K562 (cell line): Measurements from ENCODE around the gene ENDOV. TPM values are rescaled to one million over a fixed set of nuclear protein-coding genes. Genes with fewer than 3 reads are reported as not detected.

ENCODE experiments used
- ATAC-seq: fragments of 200-7000 bp; cut with Tn5 transposase; 3 replicates; pipeline ENCODE4 v1.9.1; 2020; ENCODE audit warnings: moderate library complexity
- BruUV-seq: library from RNA; stranded (reverse); fragments of 400-500 nt; replicated peaks from 2 replicates; lab custom pipeline; 2021; lab: Mats Ljungman, UMichigan
- CTCF ChIA-PET: fragments of 300-600 bp; formaldehyde crosslinking; extraction: SDS; loops from one replicate; lab custom pipeline; 2021; ENCODE audit warnings: low intra/inter-chr PET ratio; lab: Yijun Ruan, JAX
- POLR2A ChIA-PET: fragments of 300-600, 350-650 bp; sonication (Branson Sonifier 250); formaldehyde crosslinking; extraction: SDS; loops from one replicate; lab custom pipeline; 2021; ENCODE audit warnings: antibody characterized with exemption, inconsistent platforms; lab: Yijun Ruan, JAX
- DNase-seq, 4 experiments: peaks; one replicate each; pipeline versions ENCODE4 v3.0.0 to v3.0.0-alpha.2; 2011 to 2018; ENCODE audit warnings: low spot score in 3 of 4, mixed read lengths in 3 of 4; ENCODE audit errors: extremely low read depth in 1 of 4
- FAIRE-seq: peaks from 2 replicates; lab custom pipeline; 2011; peaks lifted over from hg19 to GRCh38; lab: Jason Lieb, UNC
- H2AFZ ChIP-seq: 2 replicates; pipeline ENCODE4 v1.6.0; 2011; ENCODE audit warnings: low read depth, low read length, control low read depth, inconsistent platforms
- H3K27ac ChIP-seq: fragments of 200-600 bp; 3 replicates; pipeline ENCODE4 v1.8.0; 2011; ENCODE audit warnings: low read depth, mild to moderate bottlenecking, control low read depth, inconsistent platforms, low read length, moderate library complexity, mixed read lengths; ENCODE audit errors: extremely low read depth
- H3K27me3 ChIP-seq, 2 experiments: fragments of 300-600 bp in 1 of 2; 2 replicates in 1 of 2; 3 replicates in 1 of 2; pipeline versions ENCODE4 v1.6.0 to v1.8.0; 2011; ENCODE audit warnings: inconsistent platforms in 2 of 2, low read length in 2 of 2, mild to moderate bottlenecking in 1 of 2, mixed read lengths in 1 of 2, moderate library complexity in 1 of 2; ENCODE audit not compliant: control insufficient read depth in 2 of 2, insufficient read depth in 2 of 2
- H3K36me3 ChIP-seq: fragments of 300-600 bp; 3 replicates; pipeline ENCODE4 v1.8.0; 2011; ENCODE audit warnings: mild to moderate bottlenecking, low read length, inconsistent platforms; ENCODE audit not compliant: control insufficient read depth, insufficient read depth
- H3K4me1 ChIP-seq, 2 experiments: fragments of 200-600 bp in 1 of 2; replicated peaks in 1 of 2; 2 replicates in 1 of 2; 3 replicates in 1 of 2; pipeline versions ENCODE4 v1.5.1 to v1.8.0; 2011; ENCODE audit warnings: inconsistent platforms in 2 of 2, low read length in 2 of 2, mild to moderate bottlenecking in 1 of 2, mixed read lengths in 1 of 2, moderate library complexity in 1 of 2; ENCODE audit not compliant: control insufficient read depth in 2 of 2, insufficient read depth in 2 of 2
- H3K4me2 ChIP-seq: 2 replicates; pipeline ENCODE4 v1.6.1; 2011; ENCODE audit warnings: low read length, control low read depth, inconsistent platforms, mixed read lengths; ENCODE audit not compliant: insufficient read depth
- H3K4me3 ChIP-seq: fragments of 200-600 bp; sonication (generic), shearing (Covaris generic); 2 replicates; pipeline ENCODE4 v1.5.1; 2016; ENCODE audit warnings: control low read depth, inconsistent platforms
- H3K79me2 ChIP-seq: fragments of 200-600 bp; 3 replicates; pipeline ENCODE4 v1.8.0; 2011; ENCODE audit warnings: low read length, inconsistent platforms; ENCODE audit not compliant: control insufficient read depth, insufficient read depth
- H3K9ac ChIP-seq, 2 experiments: 2 replicates each; pipeline versions ENCODE4 v1.6.0 to v1.6.1; 2011; ENCODE audit warnings: low read depth in 2 of 2, low read length in 2 of 2, control low read depth in 1 of 2, inconsistent platforms in 1 of 2, mild to moderate bottlenecking in 1 of 2, mixed read lengths in 1 of 2; ENCODE audit not compliant: insufficient read depth in 1 of 2
- H3K9me1 ChIP-seq: one replicate; pipeline ENCODE4 v1.6.0; 2011; ENCODE audit warnings: inconsistent platforms, mild to moderate bottlenecking, low read length, moderate library complexity; ENCODE audit not compliant: control insufficient read depth, insufficient read depth
- H3K9me3 ChIP-seq: replicated peaks from 2 replicates; pipeline ENCODE4 v1.5.1; 2011; ENCODE audit warnings: low read depth, low read length, inconsistent platforms; ENCODE audit not compliant: control insufficient read depth, insufficient read depth
- H4K20me1 ChIP-seq: replicated peaks from 2 replicates; pipeline ENCODE4 v1.6.1; 2011; ENCODE audit warnings: low read length, inconsistent platforms, mixed read lengths; ENCODE audit not compliant: control insufficient read depth, insufficient read depth
- CBFA2T2 ChIP-seq: fragments of 450-650 bp; conservative IDR thresholded peaks from 2 replicates; pipeline ENCODE4 v1.6.1; 2017; ENCODE audit warnings: mild to moderate bottlenecking
- CXXC5 ChIP-seq: fragments of 250-450 bp; sonication (Bioruptor Pico); IDR thresholded peaks from 2 replicates; pipeline ENCODE4 v1.8.0; 2022; ENCODE audit warnings: inconsistent platforms, mild to moderate bottlenecking, moderate library complexity
- EWSR1 ChIP-seq: fragments of 450-650 bp; IDR thresholded peaks from 2 replicates; pipeline ENCODE4 v1.6.1; 2018; ENCODE audit warnings: borderline replicate concordance, mild to moderate bottlenecking, low read depth, moderate library complexity; ENCODE audit not compliant: partially characterized antibody
- HCFC1 ChIP-seq: IDR thresholded peaks from 2 replicates; pipeline ENCODE4 v1.6.1; 2012; ENCODE audit warnings: low read depth, low read length, improper control_type of control experiment
- MEF2A ChIP-seq: IDR thresholded peaks from 2 replicates; pipeline ENCODE4 v1.6.1; 2011; ENCODE audit warnings: low read depth, mild to moderate bottlenecking, low read length, moderate library complexity; ENCODE audit not compliant: control insufficient read depth
- NCOR1 ChIP-seq: fragments of 450-650 bp; IDR thresholded peaks from 2 replicates; pipeline ENCODE4 v1.6.1; 2016; ENCODE audit warnings: mild to moderate bottlenecking, moderate library complexity
- TAL1 ChIP-seq: fragments of 450-650 bp; IDR thresholded peaks from 2 replicates; pipeline ENCODE4 v1.6.1; 2016; ENCODE audit warnings: mild to moderate bottlenecking
- TCF3 ChIP-seq: sonication (generic); formaldehyde crosslinking; IDR thresholded peaks from 2 replicates; pipeline ENCODE4 v1.4.0; 2020; ENCODE audit warnings: mild to moderate bottlenecking, missing genetic modification reagents
- ZBTB17 ChIP-seq: fragments of 450-650 bp; formaldehyde crosslinking; IDR thresholded peaks from 2 replicates; pipeline ENCODE4 v1.4.0; 2020; ENCODE audit warnings: mild to moderate bottlenecking
- ZEB2 ChIP-seq: fragments of 450-650 bp; IDR thresholded peaks from 2 replicates; pipeline ENCODE4 v1.6.1; 2016
- ZKSCAN3 ChIP-seq: fragments of 250-450 bp; sonication (Bioruptor Pico); IDR thresholded peaks from 2 replicates; pipeline ENCODE4 v1.4.0; 2020
- ZNF316 ChIP-seq: fragments of 450-650 bp; IDR thresholded peaks from 2 replicates; pipeline ENCODE4 v1.6.1; 2016
- ZNF384 ChIP-seq: IDR thresholded peaks from 2 replicates; pipeline ENCODE4 v1.6.1; 2012; ENCODE audit warnings: low read depth, low read length, improper control_type of control experiment
- ZNF436 ChIP-seq: fragments of 250-450, 450-650 bp; sonication (Bioruptor Pico); formaldehyde crosslinking; IDR thresholded peaks from 2 replicates; pipeline ENCODE4 v1.7.0; 2020; ENCODE audit warnings: mild to moderate bottlenecking
- ZNF551 ChIP-seq: fragments of 250-450 bp; sonication (Bioruptor Pico); IDR thresholded peaks from 2 replicates; pipeline ENCODE4 v1.5.0; 2021; ENCODE audit warnings: mild to moderate bottlenecking, moderate library complexity
- ZNF589 ChIP-seq: fragments of 200-800 bp; sonication (Bioruptor generic); IDR thresholded peaks from 2 replicates; pipeline ENCODE4 v1.6.1; 2016; ENCODE audit warnings: low read depth, missing genetic modification characterization, missing compliant biosample characterization
- WGBS: fragments of 100-300 bp; shearing (Covaris generic); methylation state at CpG from one replicate; pipeline ENCODE4 v1.1.6; 2016; ENCODE audit warnings: low coverage, mixed read lengths; ENCODE audit not compliant: insufficient coverage; ENCODE audit errors: missing lambda C conversion rate; 5-methylcytosine and 5-hydroxymethylcytosine counted together
- in situ Hi-C: fragments of 300-500 bp; cut with MboI; formaldehyde crosslinking; loops from 4 replicates; pipeline ENCODE4 v1.15.0; 2018; ENCODE audit warnings: inconsistent platforms, mixed read lengths
- intact Hi-C: fragments of 100-400 bp; cut with micrococcal nuclease; formaldehyde crosslinking; loops from 2 replicates; pipeline ENCODE4 v1.14.2; 2022
- polyA plus RNA-seq, 8 experiments: library from polyadenylated mRNA; depleted of rRNA in 4 of 8; stranded (reverse) in 5 of 8; unstranded in 3 of 8; fragments of >200 nt; fragmentation: Nextera tagmentation in 2 of 8; fragmentation: Illumina TruSeq in 1 of 8; extraction: Ambion mirVana in 2 of 8; extraction: Trizol in 1 of 8; gene quantifications; 2 replicates each; pipeline versions ENCODE4 v1.2.1 to v1.2.3, GENCODE V29; 2011 to 2014; ENCODE audit warnings: inconsistent platforms in 1 of 8, missing spikeins in 1 of 8
- total RNA-seq, 7 experiments: library from RNA; depleted of rRNA in 6 of 7; stranded (reverse); fragments of >200 nt in 6 of 7; fragmentation: Illumina TruSeq in 2 of 7; extraction: Trizol in 2 of 7; gene quantifications; 2 replicates each; pipeline versions ENCODE4 v1.2.1 to v1.2.3, GENCODE V29; 2011 to 2021; ENCODE audit warnings: low replicate concordance in 1 of 7
- TF ChIP-seq, protein P1 (sequence below): sonication (generic); formaldehyde crosslinking; IDR thresholded peaks from 2 replicates; pipeline ENCODE4 v1.9.0; 2022; ENCODE audit warnings: mild to moderate bottlenecking, missing genetic modification reagents
- TF ChIP-seq, protein P2 (sequence below): fragments of 450-650 bp; formaldehyde crosslinking; IDR thresholded peaks from 2 replicates; pipeline ENCODE4 v1.4.0; 2022; ENCODE audit warnings: missing genetic modification characterization
- TF ChIP-seq, protein P3 (sequence below): sonication (generic); formaldehyde crosslinking; IDR thresholded peaks from 2 replicates; pipeline ENCODE4 v1.8.0; 2022; ENCODE audit warnings: mild to moderate bottlenecking, missing genetic modification reagents
- TF ChIP-seq, protein P4 (sequence below): sonication (generic); formaldehyde crosslinking; IDR thresholded peaks from 2 replicates; pipeline ENCODE4 v1.8.0; 2023; ENCODE audit warnings: mild to moderate bottlenecking, missing genetic modification reagents

Gene ENDOV
- total and polyA plus RNA-seq, 9 of the 15 experiments (the other 6 are each of a cell fraction or from before 2014, with no cell fraction given): 1.2 to 8.2 (median 3.7) TPM

DNA sequence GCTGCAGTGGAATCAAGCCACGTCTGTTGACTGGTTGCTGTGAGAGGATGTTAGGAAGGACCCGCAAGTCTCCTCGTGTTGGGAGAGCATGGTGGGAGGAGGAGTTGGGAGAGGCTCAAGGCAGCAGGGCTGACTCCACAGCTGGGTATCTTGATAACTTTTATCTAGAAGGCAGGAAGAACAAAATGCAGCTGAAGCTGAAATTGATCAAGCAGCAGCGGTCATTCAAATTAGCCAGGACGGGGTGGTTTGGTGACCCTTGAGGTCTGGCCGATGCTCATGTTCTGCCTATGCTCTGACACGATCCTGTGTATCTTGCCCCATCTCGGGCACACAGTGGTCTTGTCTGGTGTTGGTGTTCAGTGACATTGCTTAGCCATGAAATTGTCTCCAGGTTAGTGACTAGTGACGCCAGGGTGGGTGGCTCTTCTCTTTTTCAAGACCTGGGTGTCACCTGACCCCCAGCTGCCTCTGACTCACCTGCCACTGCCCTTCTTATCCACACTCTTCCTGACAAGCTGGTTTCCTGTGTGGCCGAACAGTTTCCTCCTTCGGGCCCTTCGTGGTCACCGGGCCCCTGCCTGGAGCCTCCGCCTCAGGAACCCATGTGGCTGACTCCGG, 42.4 kb downstream of the ENDOV start:
- Histone ChIP-seq H4K20me1 (peaks cover 8% of the 10 kb centered on the region; the same call in 1 of the 2 replicates), H3K36me3 (no peaks in the 10 kb centered on the region), H2AFZ (peak overlapping the region; percentile 30; the same call in 1 of the 2 replicates), H3K4me3 (no peak overlapping the region), H3K9ac (peak overlapping the region in 1 of 2 experiments; percentile 82; a peak in 1 of 4 replicates), H3K9me1 (no peaks in the 10 kb centered on the region), H3K4me2 (peak overlapping the region; percentile 71), H3K27me3 (peaks cover 18 to 39% of the 10 kb centered on the region in 2 experiments; a peak in 4 of 5 replicates), H3K79me2 (peaks cover 3% of the 10 kb centered on the region; the same call in 2 of the 3 replicates), H3K9me3 (no peaks in the 10 kb centered on the region), H3K27ac (no peak overlapping the region), H3K4me1 (peaks cover 36 to 53% of the 10 kb centered on the region in 2 experiments)
- FAIRE-seq (peak; percentile 89), ATAC-seq (no peak), DNase-seq (peak; percentile 47 to 69 (median 50))
- BruUV-seq: no TSS peak
- in situ Hi-C loops (no loop called here), intact Hi-C loops (no loop called here)
- ChIA-PET CTCF (no interaction called here), POLR2A (interaction anchor here (0.6 kb wide), 1 partner anchor 38 kb away, joined by 3 read pairs; no protein-coding TSS in a partner anchor)
- 19% methylated on average over 12 of the region's 15 CpGs for WGBS
- TF ChIP-seq MEF2A (no peak), HCFC1 (no peak), ZNF316 (no peak), CXXC5 (CRISPR knock-in tag) (0 out of 2 replicates have a peak, but pooled peaks have one; percentile 32), ZKSCAN3 (no peak), ZEB2 (no peak), ZNF436 (CRISPR knock-in tag) (no peak), NCOR1 (peak; percentile 58), ZBTB17 (CRISPR knock-in tag) (no peak), EWSR1 (no peak), CBFA2T2 (peak; percentile 80), ZNF551 (CRISPR knock-in tag) (no peak), TAL1 (peak; percentile 66), ZNF384 (no peak), ZNF589 (CRISPR knock-in tag) (peak; percentile 79; the same call in 1 of the 2 replicates), TCF3 (CRISPR knock-in tag) (peak; percentile 58)
- TF ChIP-seq, protein P1, sequence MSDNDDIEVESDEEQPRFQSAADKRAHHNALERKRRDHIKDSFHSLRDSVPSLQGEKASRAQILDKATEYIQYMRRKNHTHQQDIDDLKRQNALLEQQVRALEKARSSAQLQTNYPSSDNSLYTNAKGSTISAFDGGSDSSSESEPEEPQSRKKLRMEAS (CRISPR knock-in tag): peak; percentile 35
- TF ChIP-seq, protein P2, sequence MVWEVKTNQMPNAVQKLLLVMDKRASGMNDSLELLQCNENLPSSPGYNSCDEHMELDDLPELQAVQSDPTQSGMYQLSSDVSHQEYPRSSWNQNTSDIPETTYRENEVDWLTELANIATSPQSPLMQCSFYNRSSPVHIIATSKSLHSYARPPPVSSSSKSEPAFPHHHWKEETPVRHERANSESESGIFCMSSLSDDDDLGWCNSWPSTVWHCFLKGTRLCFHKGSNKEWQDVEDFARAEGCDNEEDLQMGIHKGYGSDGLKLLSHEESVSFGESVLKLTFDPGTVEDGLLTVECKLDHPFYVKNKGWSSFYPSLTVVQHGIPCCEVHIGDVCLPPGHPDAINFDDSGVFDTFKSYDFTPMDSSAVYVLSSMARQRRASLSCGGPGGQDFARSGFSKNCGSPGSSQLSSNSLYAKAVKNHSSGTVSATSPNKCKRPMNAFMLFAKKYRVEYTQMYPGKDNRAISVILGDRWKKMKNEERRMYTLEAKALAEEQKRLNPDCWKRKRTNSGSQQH (CRISPR knock-in tag): no peak
- TF ChIP-seq, protein P3, sequence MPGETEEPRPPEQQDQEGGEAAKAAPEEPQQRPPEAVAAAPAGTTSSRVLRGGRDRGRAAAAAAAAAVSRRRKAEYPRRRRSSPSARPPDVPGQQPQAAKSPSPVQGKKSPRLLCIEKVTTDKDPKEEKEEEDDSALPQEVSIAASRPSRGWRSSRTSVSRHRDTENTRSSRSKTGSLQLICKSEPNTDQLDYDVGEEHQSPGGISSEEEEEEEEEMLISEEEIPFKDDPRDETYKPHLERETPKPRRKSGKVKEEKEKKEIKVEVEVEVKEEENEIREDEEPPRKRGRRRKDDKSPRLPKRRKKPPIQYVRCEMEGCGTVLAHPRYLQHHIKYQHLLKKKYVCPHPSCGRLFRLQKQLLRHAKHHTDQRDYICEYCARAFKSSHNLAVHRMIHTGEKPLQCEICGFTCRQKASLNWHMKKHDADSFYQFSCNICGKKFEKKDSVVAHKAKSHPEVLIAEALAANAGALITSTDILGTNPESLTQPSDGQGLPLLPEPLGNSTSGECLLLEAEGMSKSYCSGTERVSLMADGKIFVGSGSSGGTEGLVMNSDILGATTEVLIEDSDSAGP (CRISPR knock-in tag): no peak
- TF ChIP-seq, protein P4, sequence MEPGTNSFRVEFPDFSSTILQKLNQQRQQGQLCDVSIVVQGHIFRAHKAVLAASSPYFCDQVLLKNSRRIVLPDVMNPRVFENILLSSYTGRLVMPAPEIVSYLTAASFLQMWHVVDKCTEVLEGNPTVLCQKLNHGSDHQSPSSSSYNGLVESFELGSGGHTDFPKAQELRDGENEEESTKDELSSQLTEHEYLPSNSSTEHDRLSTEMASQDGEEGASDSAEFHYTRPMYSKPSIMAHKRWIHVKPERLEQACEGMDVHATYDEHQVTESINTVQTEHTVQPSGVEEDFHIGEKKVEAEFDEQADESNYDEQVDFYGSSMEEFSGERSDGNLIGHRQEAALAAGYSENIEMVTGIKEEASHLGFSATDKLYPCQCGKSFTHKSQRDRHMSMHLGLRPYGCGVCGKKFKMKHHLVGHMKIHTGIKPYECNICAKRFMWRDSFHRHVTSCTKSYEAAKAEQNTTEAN: no peak
